Ishikawa (cell line): ENCODE measurements around the gene NCKAP1.

Source experiments
- CEBPB ChIP-seq: IDR thresholded peaks from 2 replicates; pipeline ENCODE4 v1.6.1; 2012
- CREB1 ChIP-seq: IDR thresholded peaks from 2 replicates; pipeline ENCODE4 v1.6.1; 2012; ENCODE audit warnings: low read depth
- EGR1 ChIP-seq: IDR thresholded peaks from 2 replicates; pipeline ENCODE4 v1.6.1; 2012
- EP300 ChIP-seq: IDR thresholded peaks from 2 replicates; pipeline ENCODE4 v1.6.1; 2012; ENCODE audit warnings: borderline replicate concordance
- FOXM1 ChIP-seq: IDR thresholded peaks from 2 replicates; pipeline ENCODE4 v1.6.1; 2012; ENCODE audit warnings: low read depth, borderline replicate concordance
- NFIC ChIP-seq: IDR thresholded peaks from 2 replicates; pipeline ENCODE4 v1.6.1; 2012
- RAD21 ChIP-seq: IDR thresholded peaks from 2 replicates; pipeline ENCODE4 v1.6.1; 2012; ENCODE audit warnings: low read depth
- TAF1 ChIP-seq: IDR thresholded peaks from 2 replicates; pipeline ENCODE4 v1.6.1; 2012; ENCODE audit warnings: low read depth, mild to moderate bottlenecking
- TCF12 ChIP-seq: IDR thresholded peaks from 2 replicates; pipeline ENCODE4 v1.6.1; 2012; ENCODE audit warnings: low read depth
- TEAD4 ChIP-seq: IDR thresholded peaks from 2 replicates; pipeline ENCODE4 v1.6.1; 2012
- USF1 ChIP-seq: IDR thresholded peaks from 2 replicates; pipeline ENCODE4 v1.6.1; 2012
- YY1 ChIP-seq: IDR thresholded peaks from 2 replicates; pipeline ENCODE4 v1.6.1; 2012; ENCODE audit warnings: low read depth
- ZBTB7A ChIP-seq: IDR thresholded peaks from 2 replicates; pipeline ENCODE4 v1.6.1; 2012; ENCODE audit warnings: low read depth
- TF ChIP-seq, protein P1 (sequence below): IDR thresholded peaks from 2 replicates; pipeline ENCODE4 v1.6.1; 2012
- TF ChIP-seq, protein P2 (sequence below): IDR thresholded peaks from 2 replicates; pipeline ENCODE4 v1.6.1; 2012; ENCODE audit warnings: low read depth, mild to moderate bottlenecking

The NCKAP1 gene

GRCh38 chr2:183024339-183025095 lies 13.7 kb downstream of the NCKAP1 start:
- TF ChIP-seq, protein P1, sequence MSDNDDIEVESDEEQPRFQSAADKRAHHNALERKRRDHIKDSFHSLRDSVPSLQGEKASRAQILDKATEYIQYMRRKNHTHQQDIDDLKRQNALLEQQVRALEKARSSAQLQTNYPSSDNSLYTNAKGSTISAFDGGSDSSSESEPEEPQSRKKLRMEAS, result no peak
- TF ChIP-seq CREB1, result no peak
- TF ChIP-seq YY1, result no peak
- TF ChIP-seq CEBPB, result no peak
- TF ChIP-seq TCF12, result no peak
- TF ChIP-seq USF1, result no peak
- TF ChIP-seq TEAD4, result no peak
- no peak for TF ChIP-seq EGR1
- no peak for TF ChIP-seq RAD21

GRCh38 chr2:183022711-183023110 lies 15.5 kb downstream of the NCKAP1 start:
- TF ChIP-seq EP300, result no peak
- TF ChIP-seq NFIC, result no peak
- TF ChIP-seq, protein P1, result no peak
- no peak for TF ChIP-seq TCF12
- TF ChIP-seq CREB1, result no peak
- TF ChIP-seq TAF1, result no peak
- no peak for TF ChIP-seq YY1
- no peak for TF ChIP-seq TEAD4
- TF ChIP-seq RAD21, result no peak
- TF ChIP-seq, protein P2, sequence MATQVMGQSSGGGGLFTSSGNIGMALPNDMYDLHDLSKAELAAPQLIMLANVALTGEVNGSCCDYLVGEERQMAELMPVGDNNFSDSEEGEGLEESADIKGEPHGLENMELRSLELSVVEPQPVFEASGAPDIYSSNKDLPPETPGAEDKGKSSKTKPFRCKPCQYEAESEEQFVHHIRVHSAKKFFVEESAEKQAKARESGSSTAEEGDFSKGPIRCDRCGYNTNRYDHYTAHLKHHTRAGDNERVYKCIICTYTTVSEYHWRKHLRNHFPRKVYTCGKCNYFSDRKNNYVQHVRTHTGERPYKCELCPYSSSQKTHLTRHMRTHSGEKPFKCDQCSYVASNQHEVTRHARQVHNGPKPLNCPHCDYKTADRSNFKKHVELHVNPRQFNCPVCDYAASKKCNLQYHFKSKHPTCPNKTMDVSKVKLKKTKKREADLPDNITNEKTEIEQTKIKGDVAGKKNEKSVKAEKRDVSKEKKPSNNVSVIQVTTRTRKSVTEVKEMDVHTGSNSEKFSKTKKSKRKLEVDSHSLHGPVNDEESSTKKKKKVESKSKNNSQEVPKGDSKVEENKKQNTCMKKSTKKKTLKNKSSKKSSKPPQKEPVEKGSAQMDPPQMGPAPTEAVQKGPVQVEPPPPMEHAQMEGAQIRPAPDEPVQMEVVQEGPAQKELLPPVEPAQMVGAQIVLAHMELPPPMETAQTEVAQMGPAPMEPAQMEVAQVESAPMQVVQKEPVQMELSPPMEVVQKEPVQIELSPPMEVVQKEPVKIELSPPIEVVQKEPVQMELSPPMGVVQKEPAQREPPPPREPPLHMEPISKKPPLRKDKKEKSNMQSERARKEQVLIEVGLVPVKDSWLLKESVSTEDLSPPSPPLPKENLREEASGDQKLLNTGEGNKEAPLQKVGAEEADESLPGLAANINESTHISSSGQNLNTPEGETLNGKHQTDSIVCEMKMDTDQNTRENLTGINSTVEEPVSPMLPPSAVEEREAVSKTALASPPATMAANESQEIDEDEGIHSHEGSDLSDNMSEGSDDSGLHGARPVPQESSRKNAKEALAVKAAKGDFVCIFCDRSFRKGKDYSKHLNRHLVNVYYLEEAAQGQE, result no peak
- TF ChIP-seq USF1, result no peak
- no peak for TF ChIP-seq ZBTB7A
- TF ChIP-seq EGR1, result no peak
- no peak for TF ChIP-seq FOXM1
- TF ChIP-seq CEBPB, result no peak

DNA sequence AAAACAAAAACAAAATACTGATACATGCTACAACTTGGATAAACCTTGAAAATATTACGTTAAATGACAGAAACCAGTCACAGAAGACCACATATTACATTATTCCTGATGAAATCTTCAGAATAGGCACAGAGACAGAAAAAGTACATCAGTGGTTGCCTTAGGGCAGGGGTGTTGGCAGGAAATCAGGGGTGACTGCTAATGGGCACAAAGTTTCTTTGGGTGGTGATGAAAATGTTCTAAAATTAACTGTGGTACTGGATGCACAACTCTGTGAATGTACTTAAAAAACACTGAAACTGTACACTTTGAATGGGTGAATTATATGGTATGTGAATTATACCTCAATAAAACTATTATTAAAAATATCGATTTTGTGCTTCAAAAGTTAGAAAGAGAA lies 16.6 kb downstream of the NCKAP1 start:
- TF ChIP-seq, protein P1, result no peak
- no peak for TF ChIP-seq ZBTB7A
- no peak for TF ChIP-seq RAD21
- TF ChIP-seq TAF1, result no peak
- no peak for TF ChIP-seq EP300
- no peak for TF ChIP-seq TEAD4
- TF ChIP-seq EGR1, result no peak
- no peak for TF ChIP-seq CEBPB

DNA sequence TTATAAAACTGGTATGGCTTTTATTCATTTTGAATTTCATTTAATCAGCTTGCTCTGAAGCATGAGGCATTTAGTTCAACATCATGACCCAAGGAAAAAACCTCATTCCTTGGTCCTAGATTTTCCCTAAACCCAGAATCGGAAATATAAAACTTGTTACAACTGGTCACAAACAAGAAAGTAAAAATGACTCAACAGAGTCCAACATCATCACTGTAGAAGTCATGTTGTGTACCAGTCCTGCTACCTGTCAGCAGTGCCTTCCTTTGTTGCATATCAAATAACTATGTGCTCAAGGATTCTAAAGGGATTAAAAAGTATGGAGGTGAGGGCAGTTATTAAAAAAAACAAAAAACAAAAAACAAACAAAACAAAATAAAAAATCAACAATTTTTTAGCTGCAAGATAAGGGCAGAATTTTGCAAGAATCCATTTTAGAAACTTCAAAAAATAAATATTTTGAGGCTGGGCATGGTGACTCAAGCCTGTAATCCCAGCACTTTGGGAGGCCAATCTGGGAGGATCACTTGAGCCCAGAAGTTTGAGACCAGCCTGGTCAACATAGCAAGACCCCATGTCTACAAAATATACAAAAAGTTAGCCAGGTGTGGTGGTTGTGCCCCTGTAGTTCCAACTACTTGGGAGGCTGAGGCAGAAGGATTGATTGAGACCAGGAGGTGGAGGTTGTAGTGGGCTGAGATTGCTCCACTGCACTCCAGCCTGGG lies 18.4 kb downstream of the NCKAP1 start:
- no peak for TF ChIP-seq NFIC
- TF ChIP-seq FOXM1, result no peak
- TF ChIP-seq RAD21, result no peak
- TF ChIP-seq TCF12, result no peak

DNA sequence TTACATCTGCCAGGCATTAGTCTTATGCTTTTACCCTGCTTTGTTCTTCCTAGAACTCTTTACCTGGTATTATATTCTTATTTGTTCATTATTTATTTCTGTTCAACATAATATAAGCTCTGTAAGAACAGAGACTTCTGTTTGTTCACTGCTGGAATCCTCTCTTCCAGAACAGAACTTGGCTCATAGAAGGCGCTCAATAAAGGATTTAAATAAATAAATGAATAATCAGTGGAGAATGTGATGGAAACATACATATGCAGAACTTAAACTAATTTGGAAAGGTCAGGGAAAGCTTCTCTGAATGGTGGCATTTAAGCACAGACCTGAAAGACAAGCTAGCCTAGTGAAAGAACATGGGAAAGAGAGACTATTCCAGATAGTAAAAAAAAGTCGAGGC lies 24.3 kb downstream of the NCKAP1 start:
- TF ChIP-seq, protein P2, result no peak
- TF ChIP-seq CREB1 (no peak), EP300 (no peak), FOXM1 (no peak), CEBPB (no peak), ZBTB7A (no peak), NFIC (no peak), YY1 (no peak), TCF12 (no peak), EGR1 (no peak), TEAD4 (no peak)
- TF ChIP-seq, protein P1, result no peak
